Fibroblast of the aortic adventitia (primary cell): ENCODE data around the gene KCNJ16. TPM values are rescaled to one million over a fixed set of nuclear protein-coding genes. Genes with fewer than 3 reads are reported as not detected.

Experiments used
- DNase-seq: peaks from one replicate; pipeline ENCODE4 v3.0.0-alpha.2; 2010; ENCODE audit warnings: low read depth
- H3K4me3 ChIP-seq: 2 replicates; pipeline ENCODE4 v1.5.1; 2011; ENCODE audit warnings: low read depth, mild to moderate bottlenecking, control low read depth, low read length, moderate library complexity
- CTCF ChIP-seq: IDR thresholded peaks from 2 replicates; pipeline ENCODE4 v1.5.1; 2011; ENCODE audit warnings: mild to moderate bottlenecking, low read length, control low read depth, inconsistent platforms; ENCODE audit not compliant: insufficient read depth
- total RNA-seq: library from RNA; depleted of rRNA; stranded (reverse); fragments of >200 nt; gene quantifications from 2 replicates; pipeline ENCODE4 v1.2.3, GENCODE V29; 2012; ENCODE audit warnings: low replicate concordance

Gene KCNJ16
- total RNA-seq, 1 donor: not detected

DNA sequence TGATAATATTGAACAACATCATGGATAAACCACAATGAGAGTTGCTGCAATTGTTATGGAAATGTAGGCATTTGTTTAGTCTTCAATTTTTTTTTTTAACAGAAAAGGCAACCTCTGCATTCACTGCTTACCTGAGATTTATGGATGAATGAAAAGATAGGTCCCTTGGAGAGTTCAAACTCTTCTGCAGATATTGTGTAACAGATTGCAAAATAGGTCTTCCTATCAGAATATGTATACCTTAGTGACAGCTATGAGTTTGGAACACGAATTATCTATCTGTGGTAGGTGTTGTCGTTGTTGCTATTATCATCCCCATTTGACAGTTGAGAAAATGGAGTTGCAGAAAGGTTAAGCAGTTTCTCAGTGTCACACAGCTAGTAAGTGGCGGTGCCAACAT, 1.2 kb upstream of the KCNJ16 start:
- no peak for DNase-seq
- TF ChIP-seq CTCF: no peak
- H3K4me3 ChIP-seq: no peak overlapping the region

DNA sequence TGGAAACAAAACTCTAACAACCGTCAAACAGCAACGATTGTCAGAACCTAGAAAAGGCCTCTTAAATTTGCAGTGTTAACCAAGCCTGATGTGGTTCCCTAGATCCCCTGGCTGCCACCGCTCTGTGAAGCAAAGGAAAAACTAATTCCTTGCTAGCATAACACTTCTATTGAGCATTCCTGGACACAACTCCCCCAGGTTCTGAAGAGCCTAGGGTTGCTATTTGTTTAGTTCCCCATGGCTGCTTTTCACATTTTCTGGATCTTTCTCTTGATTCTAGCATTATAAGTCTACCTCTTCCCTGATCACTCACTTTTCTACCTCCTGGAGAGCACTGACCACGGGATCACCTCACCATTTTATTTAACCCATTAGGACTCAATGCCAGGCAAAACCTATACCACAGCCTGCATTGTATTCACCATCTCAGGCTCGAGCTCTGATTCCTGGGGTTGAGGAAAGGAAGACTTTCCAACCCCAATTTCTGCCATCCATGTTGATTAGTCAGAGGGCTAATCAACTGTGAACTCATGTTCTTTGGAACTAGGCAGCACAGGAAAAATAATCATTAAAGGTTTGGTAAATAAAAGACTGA, 692 bp upstream of the KCNJ16 start:
- DNase-seq: no peak
- no peak for TF ChIP-seq CTCF
- H3K4me3 ChIP-seq: no peak overlapping the region

DNA sequence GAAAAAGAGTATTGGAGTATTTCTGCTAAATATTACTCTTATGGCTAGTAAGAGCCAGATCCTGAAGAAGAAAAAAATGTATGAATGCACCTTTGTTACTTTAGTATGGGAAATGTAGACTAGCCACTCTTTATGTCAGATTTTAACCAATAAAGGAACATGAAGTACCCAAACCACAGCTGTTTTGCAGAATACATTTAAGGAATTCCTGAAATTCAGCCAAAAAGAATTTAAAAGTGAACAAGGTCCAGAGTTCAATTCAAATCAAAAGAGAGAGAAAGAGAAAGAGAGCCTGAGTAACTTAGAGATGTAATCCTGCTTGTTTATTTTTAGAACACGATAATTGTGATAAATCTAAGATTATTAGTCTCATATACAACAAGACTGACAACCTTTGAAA, 1.2 kb downstream of the KCNJ16 start:
- no peak overlapping the region for H3K4me3 ChIP-seq
- no peak for TF ChIP-seq CTCF
- peak; percentile 45 for DNase-seq

DNA sequence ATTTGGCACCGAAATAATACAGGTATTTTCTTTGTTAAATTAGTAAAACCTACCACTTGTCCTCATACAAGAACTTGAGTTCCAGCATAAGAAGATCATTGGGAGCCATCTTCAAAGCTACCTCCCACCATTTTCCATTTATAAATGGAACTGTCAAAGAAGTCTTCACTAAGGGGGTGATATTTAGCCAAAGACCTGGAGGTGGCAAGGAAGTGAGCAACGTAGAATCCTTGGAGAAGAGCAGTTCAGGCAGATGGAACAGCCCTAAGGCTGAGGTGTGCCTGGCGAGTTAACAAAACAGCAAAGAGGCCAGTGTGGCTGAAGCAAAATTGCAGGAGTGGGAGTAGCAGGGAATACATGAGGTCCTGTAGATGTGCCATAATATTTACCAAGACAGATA, 1.8 kb downstream of the KCNJ16 start:
- H3K4me3 ChIP-seq: no peak overlapping the region
- no peak for DNase-seq
- TF ChIP-seq CTCF: no peak

GRCh38 chr17:70078549-70078948, 3.5 kb downstream of the KCNJ16 start:
- no peak for DNase-seq
- H3K4me3 ChIP-seq: no peak overlapping the region
- TF ChIP-seq CTCF: no peak

DNA sequence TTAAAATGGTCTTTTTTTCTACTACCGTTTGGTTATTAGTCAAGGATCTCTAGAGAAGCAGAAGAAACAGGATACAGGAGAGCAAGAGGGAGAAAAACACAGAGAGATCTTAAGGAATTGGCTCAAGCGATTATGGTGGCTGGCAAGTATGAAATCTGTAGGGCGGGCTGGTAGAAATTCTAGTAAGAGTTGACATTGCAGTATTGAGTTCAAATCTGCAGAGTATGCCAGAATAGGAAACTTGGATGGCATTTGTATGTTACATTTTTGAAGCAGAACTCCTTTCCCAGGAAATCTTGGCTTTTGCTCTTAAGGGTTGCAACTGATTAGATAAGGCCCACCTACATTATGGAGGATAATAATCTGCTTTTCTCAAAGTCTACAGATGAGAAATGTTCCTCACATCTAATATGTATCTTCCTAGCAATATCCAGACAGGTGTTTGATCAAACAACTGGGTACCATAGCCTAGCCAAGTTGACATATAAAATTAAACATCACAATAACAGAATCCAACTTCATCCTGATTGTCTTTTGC, 4.0 kb downstream of the KCNJ16 start:
- TF ChIP-seq CTCF: no peak
- no peak overlapping the region for H3K4me3 ChIP-seq
- DNase-seq: peak; percentile 29
